H9 (cell line): ENCODE data around the gene DNLZ. TPM values are rescaled to one million over a fixed set of nuclear protein-coding genes. Genes with fewer than 3 reads are reported as not detected.

Experiments
- DNase-seq: peaks from one replicate; pipeline ENCODE4 v3.0.0-alpha.2; 2017
- H2AFZ ChIP-seq: one replicate; pipeline ENCODE4 v1.6.1; 2013; ENCODE audit warnings: mild to moderate bottlenecking, low read length, control low read depth, moderate library complexity
- H2AK5ac ChIP-seq: 2 replicates; pipeline ENCODE4 v1.6.1; 2013; ENCODE audit warnings: low read length, control low read depth, mixed read lengths; ENCODE audit not compliant: insufficient read length
- H2BK120ac ChIP-seq: one replicate; pipeline ENCODE4 v1.6.1; 2013; ENCODE audit warnings: low read depth, mild to moderate bottlenecking, low read length, control low read depth, inconsistent platforms; ENCODE audit not compliant: poor library complexity, severe bottlenecking
- H2BK12ac ChIP-seq: 2 replicates; pipeline ENCODE4 v1.6.1; 2013; ENCODE audit warnings: low read length, control low read depth, mixed read lengths, low read depth; ENCODE audit not compliant: insufficient read length
- H2BK15ac ChIP-seq: 2 replicates; pipeline ENCODE4 v1.6.1; 2013; ENCODE audit warnings: low read depth, low read length, control low read depth
- H2BK20ac ChIP-seq: one replicate; pipeline ENCODE4 v1.6.1; 2013; ENCODE audit warnings: low read depth, mild to moderate bottlenecking, low read length, control low read depth, inconsistent platforms; ENCODE audit not compliant: poor library complexity, severe bottlenecking
- H2BK5ac ChIP-seq: 2 replicates; pipeline ENCODE4 v1.6.1; 2013; ENCODE audit warnings: low read length, control low read depth, mixed read lengths; ENCODE audit not compliant: insufficient read length
- H3K14ac ChIP-seq: 2 replicates; pipeline ENCODE4 v1.6.1; 2013; ENCODE audit warnings: low read length, control low read depth; ENCODE audit not compliant: insufficient read depth
- H3K18ac ChIP-seq: 2 replicates; pipeline ENCODE4 v1.6.1; 2013; ENCODE audit warnings: low read depth, mild to moderate bottlenecking, mixed read lengths, low read length, control low read depth; ENCODE audit not compliant: insufficient read length
- H3K23ac ChIP-seq: 2 replicates; pipeline ENCODE4 v1.6.1; 2013; ENCODE audit warnings: low read length, control low read depth, mixed read lengths, low read depth; ENCODE audit not compliant: insufficient read length
- H3K23me2 ChIP-seq: 2 replicates; pipeline ENCODE4 v1.6.1; 2013; ENCODE audit warnings: low read depth, mild to moderate bottlenecking, mixed read lengths, low read length, control low read depth; ENCODE audit not compliant: insufficient read length, poor library complexity, severe bottlenecking
- H3K27ac ChIP-seq: 2 replicates; pipeline ENCODE4 v1.5.1; 2013; ENCODE audit warnings: low read length, control low read depth, mixed read lengths, low read depth; ENCODE audit not compliant: insufficient read length
- H3K27me3 ChIP-seq: 2 replicates; pipeline ENCODE4 v1.6.1; 2013; ENCODE audit warnings: low read length, control low read depth, inconsistent platforms; ENCODE audit not compliant: insufficient read depth
- H3K4ac ChIP-seq: 2 replicates; pipeline ENCODE4 v1.6.1; 2013; ENCODE audit warnings: low read depth, mild to moderate bottlenecking, control low read depth, inconsistent platforms, low read length, moderate library complexity
- H3K4me1 ChIP-seq: 2 replicates; pipeline ENCODE4 v1.6.1; 2013; ENCODE audit warnings: low read length, control low read depth, inconsistent platforms; ENCODE audit not compliant: insufficient read depth
- H3K4me2 ChIP-seq: 2 replicates; pipeline ENCODE4 v1.6.1; 2013; ENCODE audit warnings: low read length, control low read depth, mixed read lengths; ENCODE audit not compliant: insufficient read length, insufficient read depth
- H3K56ac ChIP-seq: 2 replicates; pipeline ENCODE4 v1.6.1; 2013; ENCODE audit warnings: low read depth, mild to moderate bottlenecking, mixed read lengths, low read length, control low read depth; ENCODE audit not compliant: insufficient read length
- H3K79me1 ChIP-seq: 2 replicates; pipeline ENCODE4 v1.6.1; 2013; ENCODE audit warnings: low read depth, mild to moderate bottlenecking, moderate library complexity, low read length, control low read depth, inconsistent platforms; ENCODE audit not compliant: insufficient read depth, poor library complexity, severe bottlenecking
- H3K79me2 ChIP-seq: 2 replicates; pipeline ENCODE4 v1.6.1; 2013; ENCODE audit warnings: low read length, control low read depth, inconsistent platforms; ENCODE audit not compliant: insufficient read depth
- H3K9ac ChIP-seq: 2 replicates; pipeline ENCODE4 v1.6.1; 2013; ENCODE audit warnings: low read length, control low read depth, mixed read lengths; ENCODE audit not compliant: insufficient read length; ENCODE audit errors: extremely low read depth
- H3K9me3 ChIP-seq: one replicate; pipeline ENCODE4 v1.6.1; 2013; ENCODE audit warnings: low read depth, low read length, inconsistent platforms; ENCODE audit not compliant: control insufficient read depth
- H3T11ph ChIP-seq: one replicate; pipeline ENCODE4 v1.6.1; 2013; ENCODE audit warnings: mild to moderate bottlenecking, low read length, control low read depth, inconsistent platforms
- H4K20me1 ChIP-seq: one replicate; pipeline ENCODE4 v1.6.1; 2013; ENCODE audit not compliant: control insufficient read depth, insufficient read length, insufficient read depth
- H4K5ac ChIP-seq: 2 replicates; pipeline ENCODE4 v1.6.1; 2013; ENCODE audit warnings: low read depth, mild to moderate bottlenecking, mixed read lengths, low read length, control low read depth; ENCODE audit not compliant: insufficient read length
- H4K8ac ChIP-seq: replicated peaks from 2 replicates; pipeline ENCODE4 v1.6.1; 2013; ENCODE audit warnings: low read length, control low read depth, mixed read lengths, low read depth; ENCODE audit not compliant: insufficient read length
- H4K91ac ChIP-seq: 2 replicates; pipeline ENCODE4 v1.6.1; 2013; ENCODE audit warnings: low read depth, mild to moderate bottlenecking, moderate library complexity, mixed read lengths, low read length, control low read depth; ENCODE audit not compliant: insufficient read length
- H3K27ac Mint-ChIP-seq, 3 experiments: 2 replicates in 2 of 3; 3 replicates in 1 of 3; pipeline ENCODE4 v1.8.0; 2020 to 2021; ENCODE audit warnings: mixed read lengths in 3 of 3, mild to moderate bottlenecking in 1 of 3, moderate library complexity in 1 of 3
- H3K27me3 Mint-ChIP-seq: 2 replicates; pipeline ENCODE4 v1.8.0; 2021; ENCODE audit warnings: low read depth, mild to moderate bottlenecking, moderate library complexity, mixed read lengths
- H3K36me3 Mint-ChIP-seq, 3 experiments: 2 replicates in 2 of 3; 3 replicates in 1 of 3; pipeline ENCODE4 v1.8.0; 2020 to 2021; ENCODE audit warnings: low read depth in 3 of 3, mixed read lengths in 3 of 3; ENCODE audit not compliant: insufficient read depth in 1 of 3
- H3K4me1 Mint-ChIP-seq, 2 experiments: 2 replicates each; pipeline ENCODE4 v1.8.0; 2020; ENCODE audit warnings: mixed read lengths in 2 of 2
- H3K4me3 Mint-ChIP-seq, 2 experiments: 2 replicates in 1 of 2; 3 replicates in 1 of 2; pipeline ENCODE4 v1.8.0; 2020 to 2021; ENCODE audit warnings: mild to moderate bottlenecking in 2 of 2, mixed read lengths in 2 of 2, moderate library complexity in 1 of 2
- H3K9me3 Mint-ChIP-seq, 2 experiments: 2 replicates in 1 of 2; 3 replicates in 1 of 2; pipeline ENCODE4 v1.8.0; 2020; ENCODE audit warnings: mild to moderate bottlenecking in 2 of 2, mixed read lengths in 2 of 2, moderate library complexity in 1 of 2
- CTCF ChIP-seq: fragments of 200-600 bp; sonication (generic); conservative IDR thresholded peaks from 3 replicates; pipeline ENCODE4 v1.8.0; 2021; ENCODE audit warnings: antibody characterized with exemption, mild to moderate bottlenecking
- WGBS: extraction: QIAGEN DNeasy Blood & Tissue Kit; methylation state at CpG from one replicate; pipeline ENCODE4 v1.1.7; 2013; ENCODE audit warnings: missing lambda C conversion rate, low lambda C conversion rate, mixed read lengths; ENCODE audit not compliant: insufficient read length; ENCODE audit errors: extremely low coverage; 5-methylcytosine and 5-hydroxymethylcytosine counted together
- total RNA-seq: library from RNA; stranded (reverse); gene quantifications from 2 replicates; pipeline ENCODE4 v1.2.1, GENCODE V29; 2021

The DNLZ gene
- total RNA-seq, 1 experiment from 2014 or later = 24.8 TPM

DNA sequence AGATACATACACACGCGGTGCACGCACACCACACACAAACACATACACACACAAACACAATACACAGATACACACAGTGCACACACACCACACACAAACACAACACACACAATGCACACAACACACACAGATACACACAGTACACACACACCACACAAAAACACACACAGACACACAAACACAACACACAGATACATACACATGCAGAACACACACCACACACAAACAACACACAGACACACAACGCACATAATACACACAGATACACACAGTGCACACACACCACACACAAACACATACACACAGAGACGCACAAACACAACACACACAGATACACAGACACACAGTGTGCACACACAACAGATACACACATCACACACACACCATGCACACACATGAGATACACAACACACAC lies 53.7 kb downstream of the DNLZ start:
- Histone ChIP-seq H2AFZ (no peak overlapping the region), H3K9me3 (no peaks in the 10 kb centered on the region), H2BK5ac (no peak overlapping the region), H3K18ac (no peak overlapping the region), H4K5ac (no peak overlapping the region), H3K9ac (no peak overlapping the region), H4K8ac (no peak overlapping the region), H3K14ac (no peak overlapping the region), H3K4me1 (no peaks in the 10 kb centered on the region), H3T11ph (no peak overlapping the region), H3K4me2 (no peak overlapping the region), H3K23me2 (no peaks in the 10 kb centered on the region), H3K27ac (no peak overlapping the region), H2BK20ac (no peak overlapping the region), H2BK120ac (no peak overlapping the region), H4K91ac (no peak overlapping the region), H3K4ac (no peak overlapping the region), H3K27me3 (no peaks in the 10 kb centered on the region), H4K20me1 (no peaks in the 10 kb centered on the region), H3K79me2 (no peaks in the 10 kb centered on the region), H3K56ac (no peak overlapping the region), H3K23ac (no peak overlapping the region), H3K79me1 (no peaks in the 10 kb centered on the region), H2BK15ac (no peak overlapping the region), H2BK12ac (no peak overlapping the region), H2AK5ac (no peak overlapping the region)
- no CpG with 5 or more reads among the region's 5 CpGs for WGBS
- Mint-ChIP-seq H3K27me3 (peaks cover under 1% of the 10 kb centered on the region; the same call in 1 of the 2 replicates), H3K9me3 (no peaks in the 10 kb centered on the region; a peak in 1 of 5 replicates), H3K36me3 (peaks cover 0 to 4% (median 0%) of the 10 kb centered on the region in 3 experiments; a peak in 2 of 7 replicates), H3K4me1 (no peaks in the 10 kb centered on the region), H3K27ac (no peak overlapping the region), H3K4me3 (no peak overlapping the region)
- no peak for DNase-seq
- TF ChIP-seq CTCF = no peak

Other genes starting within 250 kb of the DNLZ start
- gene TMEM250, start 244.9 kb downstream of the DNLZ start, total RNA-seq = 48.1 and 48.3 TPM in 2 replicates
- gene LHX3, start 158.6 kb downstream of the DNLZ start, total RNA-seq = not detected in 2 replicates
- 25.0 and 25.8 TPM in 2 replicates for gene QSOX2, start 117.9 kb downstream of the DNLZ start, total RNA-seq
- 0.07 and 0.09 TPM in 2 replicates for gene CCDC187, start 59.6 kb downstream of the DNLZ start, total RNA-seq
- gene GPSM1, start 36.2 kb downstream of the DNLZ start, total RNA-seq = 22.1 and 24.7 TPM in 2 replicates
- gene CARD9, start 9.9 kb upstream of the DNLZ start, total RNA-seq = 5.5 and 5.6 TPM in 2 replicates
- 29.7 TPM in 2 replicates for gene SNAPC4, start 36.4 kb upstream of the DNLZ start, total RNA-seq
- 105 and 108 TPM in 2 replicates for gene ENTR1, start 46.9 kb upstream of the DNLZ start, total RNA-seq
- 94.5 and 103 TPM in 2 replicates for gene PMPCA, start 46.9 kb upstream of the DNLZ start, total RNA-seq
- gene INPP5E, start 76.1 kb upstream of the DNLZ start, total RNA-seq = 20.4 and 21.0 TPM in 2 replicates
- gene SEC16A, start 119.3 kb upstream of the DNLZ start, total RNA-seq = 52.1 and 56.4 TPM in 2 replicates
- 63.7 and 71.6 TPM in 2 replicates for gene NOTCH1, start 182.3 kb upstream of the DNLZ start, total RNA-seq